Smooth muscle cell (in vitro differentiated cells): ENCODE data around the gene FBXO8. TPM values are rescaled to one million over a fixed set of nuclear protein-coding genes. Genes with fewer than 3 reads are reported as not detected.

ENCODE experiments used
- DNase-seq: peaks from one replicate; lab custom pipeline; 2025; ENCODE audit not compliant: unreplicated experiment; lab: John Stamatoyannopoulos, UW
- H2AFZ ChIP-seq: fragments of 200-600 bp; sonication (generic); 2 replicates; pipeline ENCODE4 v1.6.0; 2016; ENCODE audit warnings: antibody characterized with exemption, low read depth, mild to moderate bottlenecking
- H3F3A ChIP-seq: fragments of 200-600 bp; sonication (generic); 2 replicates; pipeline ENCODE4 v1.6.0; 2017; ENCODE audit warnings: antibody characterized with exemption, low read depth
- H3K27ac ChIP-seq: fragments of 200-600 bp; sonication (generic); 2 replicates; pipeline ENCODE4 v1.5.1; 2016; ENCODE audit warnings: low read depth, mild to moderate bottlenecking
- H3K27me3 ChIP-seq: fragments of 200-600 bp; sonication (generic); 2 replicates; pipeline ENCODE4 v1.6.1; 2016; ENCODE audit warnings: low read depth, mild to moderate bottlenecking
- H3K36me3 ChIP-seq: fragments of 200-600 bp; sonication (generic); 2 replicates; pipeline ENCODE4 v1.5.1; 2016; ENCODE audit warnings: low read depth
- H3K4me1 ChIP-seq: fragments of 200-600 bp; sonication (generic); 2 replicates; pipeline ENCODE4 v1.5.1; 2016; ENCODE audit warnings: low read depth
- H3K4me2 ChIP-seq: fragments of 200-600 bp; sonication (generic); 2 replicates; pipeline ENCODE4 v1.6.0; 2016; ENCODE audit warnings: mild to moderate bottlenecking
- H3K4me3 ChIP-seq: fragments of 200-600 bp; sonication (generic); 2 replicates; pipeline ENCODE4 v1.5.1; 2016; ENCODE audit warnings: mild to moderate bottlenecking
- H3K79me2 ChIP-seq: fragments of 200-600 bp; sonication (generic); 2 replicates; pipeline ENCODE4 v1.6.0; 2016; ENCODE audit warnings: low read depth, mild to moderate bottlenecking
- H3K9ac ChIP-seq: fragments of 200-600 bp; sonication (generic); 2 replicates; pipeline ENCODE4 v1.6.0; 2016; ENCODE audit warnings: low read depth
- H3K9me3 ChIP-seq: fragments of 200-600 bp; sonication (generic); replicated peaks from 2 replicates; pipeline ENCODE4 v1.5.1; 2016; ENCODE audit warnings: low read depth
- H4K20me1 ChIP-seq: fragments of 200-600 bp; sonication (generic); 2 replicates; pipeline ENCODE4 v1.6.0; 2016; ENCODE audit warnings: low read depth
- CTCF ChIP-seq: fragments of 200-600 bp; sonication (generic); IDR thresholded peaks from 2 replicates; pipeline ENCODE4 v1.5.1; 2017; ENCODE audit warnings: borderline replicate concordance, mild to moderate bottlenecking, antibody characterized with exemption; ENCODE audit not compliant: insufficient read depth, poor library complexity, severe bottlenecking
- WGBS: methylation state at CpG from one replicate; pipeline ENCODE4 v1.1.7; 2016; ENCODE audit warnings: low lambda C conversion rate; 5-methylcytosine and 5-hydroxymethylcytosine counted together
- polyA plus RNA-seq: library from polyadenylated mRNA; unstranded; fragments of >200 nt; fragmentation: Nextera tagmentation; extraction: Ambion mirVana; gene quantifications from 2 replicates; pipeline ENCODE4 v1.2.1, GENCODE V29; 2016
- total RNA-seq: library from RNA; depleted of rRNA; stranded (reverse); fragments of >200 nt; gene quantifications from 2 replicates; pipeline ENCODE4 v1.2.3, GENCODE V29; 2014

Gene FBXO8
- total and polyA plus RNA-seq, 2 experiments from 2014 or later: 34.2 to 54.3 TPM

GRCh38 chr4:174245714-174246113, 37.8 kb downstream of the FBXO8 start:
- H3K9me3 ChIP-seq: no peaks in the 10 kb centered on the region
- 100% methylated on average over 1 of the region's 1 CpG for WGBS
- no peaks in the 10 kb centered on the region for H3K4me1 ChIP-seq
- no peak for DNase-seq
- H3K4me2 ChIP-seq: no peak overlapping the region
- no peaks in the 10 kb centered on the region for H3K79me2 ChIP-seq
- no peaks in the 10 kb centered on the region for H3K27me3 ChIP-seq
- no peak overlapping the region for H3K27ac ChIP-seq
- H2AFZ ChIP-seq: no peak overlapping the region
- no peak for TF ChIP-seq CTCF
- H3K36me3 ChIP-seq: no peaks in the 10 kb centered on the region
- no peak overlapping the region for H3K9ac ChIP-seq
- H3K4me3 ChIP-seq: no peak overlapping the region
- H4K20me1 ChIP-seq: no peaks in the 10 kb centered on the region
- no peaks in the 10 kb centered on the region for H3F3A ChIP-seq

GRCh38 chr4:174244441-174244840, 39.0 kb downstream of the FBXO8 start:
- no peak for DNase-seq
- H3K4me3 ChIP-seq: no peak overlapping the region
- TF ChIP-seq CTCF: no peak
- no peaks in the 10 kb centered on the region for H4K20me1 ChIP-seq
- H3K27me3 ChIP-seq: no peaks in the 10 kb centered on the region
- H3K27ac ChIP-seq: no peak overlapping the region
- H2AFZ ChIP-seq: no peak overlapping the region
- H3F3A ChIP-seq: no peaks in the 10 kb centered on the region
- no peaks in the 10 kb centered on the region for H3K4me1 ChIP-seq
- no peak overlapping the region for H3K9ac ChIP-seq
- no peak overlapping the region for H3K4me2 ChIP-seq
- no peaks in the 10 kb centered on the region for H3K79me2 ChIP-seq
- WGBS: 89% methylated on average over 1 of the region's 1 CpG
- no peaks in the 10 kb centered on the region for H3K9me3 ChIP-seq
- no peaks in the 10 kb centered on the region for H3K36me3 ChIP-seq

- Histone ChIP-seq H3K36me3 (peaks cover 6% of the 10 kb centered on the region), H2AFZ (no peak overlapping the region), H3K79me2 (no peaks in the 10 kb centered on the region), H3K4me1 (no peaks in the 10 kb centered on the region), H3K4me2 (no peak overlapping the region), H3K4me3 (no peak overlapping the region), H4K20me1 (no peaks in the 10 kb centered on the region), H3F3A (no peaks in the 10 kb centered on the region), H3K27ac (no peak overlapping the region), H3K9ac (no peak overlapping the region), H3K27me3 (no peaks in the 10 kb centered on the region), H3K9me3 (no peaks in the 10 kb centered on the region)
- 93% methylated on average over 3 of the region's 3 CpGs for WGBS
- no peak for DNase-seq
- TF ChIP-seq CTCF: no peak
These were observed 42.3 kb downstream of the FBXO8 start for GRCh38 chr4:174241162-174241561.

DNA sequence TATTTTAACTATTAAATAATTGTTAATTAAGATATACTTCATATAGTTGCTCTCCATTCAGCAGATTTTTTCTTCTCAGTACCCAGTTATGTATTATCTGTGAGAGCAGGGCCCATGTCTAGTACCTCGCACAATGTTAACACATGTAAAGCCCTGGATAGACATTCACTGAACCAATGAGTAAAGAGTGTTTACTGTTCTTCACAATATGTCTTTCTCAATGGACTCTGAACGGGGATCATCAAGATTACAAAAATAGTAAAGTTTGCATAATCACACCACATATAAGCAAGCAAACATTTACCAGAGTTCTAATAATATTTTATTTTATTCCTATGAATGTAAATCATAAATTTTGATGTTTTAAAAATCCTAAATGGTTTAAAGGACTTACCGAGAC, 47.1 kb downstream of the FBXO8 start:
- WGBS: 83% methylated on average over 3 of the region's 3 CpGs
- DNase-seq: no peak
- Histone ChIP-seq H3K4me2 (no peak overlapping the region), H3K27me3 (no peaks in the 10 kb centered on the region), H3K9me3 (no peaks in the 10 kb centered on the region), H3K4me1 (no peaks in the 10 kb centered on the region), H4K20me1 (no peaks in the 10 kb centered on the region), H3K9ac (no peak overlapping the region), H3K27ac (no peak overlapping the region), H2AFZ (no peak overlapping the region), H3F3A (no peaks in the 10 kb centered on the region), H3K36me3 (peaks cover 6% of the 10 kb centered on the region), H3K4me3 (no peak overlapping the region), H3K79me2 (no peaks in the 10 kb centered on the region)
- TF ChIP-seq CTCF: no peak
